Panc1 (cell line): Measurements from ENCODE around the gene LKAAEAR1. TPM values are rescaled to one million over a fixed set of nuclear protein-coding genes. Genes with fewer than 3 reads are reported as not detected.

ENCODE experiments used
- ATAC-seq: fragments of 200-7000 bp; cut with Tn5 transposase; 2 replicates; pipeline ENCODE4 v1.9.1; 2020; ENCODE audit warnings: mild to moderate bottlenecking, moderate library complexity
- BruUV-seq: library from RNA; stranded (reverse); fragments of 400-500 nt; replicated peaks from 2 replicates; lab custom pipeline; 2021; lab: Mats Ljungman, UMichigan
- CTCF ChIA-PET: fragments of 300-600 bp; sonication (Branson Sonifier 250); formaldehyde crosslinking; loops from one replicate; lab custom pipeline; 2022; ENCODE audit warnings: antibody characterized with exemption; lab: Charles Lee
- POLR2A ChIA-PET: fragments of 300-600 bp; sonication (Branson Sonifier 250); formaldehyde crosslinking; loops from one replicate; lab custom pipeline; 2022; ENCODE audit warnings: antibody characterized with exemption; lab: Charles Lee
- DNase-seq: peaks from one replicate; pipeline ENCODE4 v3.0.0-alpha.2; 2010; ENCODE audit warnings: low read depth, low spot score
- H3K27ac ChIP-seq: 2 replicates; pipeline ENCODE4 v1.5.1; 2011; ENCODE audit warnings: mild to moderate bottlenecking, low read length, inconsistent platforms
- H3K27me3 ChIP-seq: fragments of 200-500 bp; sonication (Bioruptor generic); 2 replicates; pipeline ENCODE4 v1.6.0; 2014; ENCODE audit warnings: low read length, inconsistent platforms; ENCODE audit not compliant: control insufficient read depth, insufficient read depth
- H3K36me3 ChIP-seq: fragments of 200-500 bp; sonication (Bioruptor generic); 2 replicates; pipeline ENCODE4 v1.5.1; 2014; ENCODE audit warnings: inconsistent platforms, mild to moderate bottlenecking, low read length, moderate library complexity; ENCODE audit not compliant: control insufficient read depth, insufficient read depth
- H3K4me1 ChIP-seq: 2 replicates; pipeline ENCODE4 v1.5.1; 2011; ENCODE audit warnings: inconsistent platforms, mild to moderate bottlenecking, low read length, moderate library complexity; ENCODE audit not compliant: control insufficient read depth, insufficient read depth
- H3K4me3 ChIP-seq, 2 experiments: 2 replicates each; pipeline ENCODE4 v1.5.1; 2011 to 2012; ENCODE audit warnings: low read depth in 2 of 2, low read length in 2 of 2, mild to moderate bottlenecking in 2 of 2, inconsistent platforms in 1 of 2, moderate library complexity in 1 of 2
- H3K9me3 ChIP-seq: fragments of 200-500 bp; sonication (Bioruptor generic); 2 replicates; pipeline ENCODE4 v1.5.1; 2014; ENCODE audit warnings: low read depth, mild to moderate bottlenecking, inconsistent platforms, low read length, moderate library complexity; ENCODE audit not compliant: control insufficient read depth, insufficient read depth
- CTCF ChIP-seq: fragments of 450-650 bp; IDR thresholded peaks from 2 replicates; pipeline ENCODE4 v1.5.1; 2017; ENCODE audit warnings: mild to moderate bottlenecking
- POLR2AphosphoS5 ChIP-seq: IDR thresholded peaks from 2 replicates; pipeline ENCODE4 v1.6.1; 2012; ENCODE audit warnings: mild to moderate bottlenecking, low read depth, low read length, moderate library complexity
- SIN3A ChIP-seq: IDR thresholded peaks from 2 replicates; pipeline ENCODE4 v1.6.1; 2012; ENCODE audit warnings: low read depth, mild to moderate bottlenecking, low read length, moderate library complexity, borderline replicate concordance; ENCODE audit not compliant: insufficient read depth
- TCF7L2 ChIP-seq: IDR thresholded peaks from 2 replicates; pipeline ENCODE4 v1.6.1; 2011; ENCODE audit warnings: mild to moderate bottlenecking, low read depth, low read length, inconsistent platforms
- in situ Hi-C: cut with HindIII; loops from 2 replicates; pipeline ENCODE4 v1.10.0; 2016; ENCODE audit warnings: low sequenced_read_pairs, low pct_unique_long_range_greater_than_20kb
- intact Hi-C: fragments of 100-400 bp; cut with micrococcal nuclease; formaldehyde crosslinking; loops from one replicate; pipeline ENCODE4 v1.10.0; 2022; ENCODE audit not compliant: unreplicated experiment
- total RNA-seq: library from RNA; stranded (reverse); gene quantifications from one replicate; pipeline ENCODE4 v1.2.1, GENCODE V29; 2021; ENCODE audit not compliant: unreplicated experiment
- TF ChIP-seq, protein P1 (sequence below), 2 experiments: IDR thresholded peaks; 2 replicates each; pipeline ENCODE4 v1.6.1; 2011 to 2012; ENCODE audit warnings: low read depth in 2 of 2, control low read depth in 1 of 2, low read length in 1 of 2, mild to moderate bottlenecking in 1 of 2, moderate library complexity in 1 of 2; ENCODE audit not compliant: insufficient read depth in 1 of 2

The LKAAEAR1 gene
- total RNA-seq, 1 experiment from 2014 or later: 0.67 TPM

- Histone ChIP-seq H3K27ac (no peak overlapping the region), H3K4me1 (no peaks in the 10 kb centered on the region; the same call in 1 of the 2 replicates), H3K36me3 (no peaks in the 10 kb centered on the region), H3K27me3 (no peaks in the 10 kb centered on the region), H3K4me3 (no peak overlapping the region), H3K9me3 (no peaks in the 10 kb centered on the region)
- DNase-seq (no peak), ATAC-seq (no peak)
- in situ Hi-C loops: no loop called here
- POLR2A ChIA-PET: no interaction called here
- intact Hi-C loops: no loop called here
- CTCF ChIA-PET: no interaction called here
- BruUV-seq: no TSS peak
- TF ChIP-seq TCF7L2 (no peak), SIN3A (no peak), POLR2AphosphoS5 (no peak), CTCF (no peak)
- TF ChIP-seq, protein P1, sequence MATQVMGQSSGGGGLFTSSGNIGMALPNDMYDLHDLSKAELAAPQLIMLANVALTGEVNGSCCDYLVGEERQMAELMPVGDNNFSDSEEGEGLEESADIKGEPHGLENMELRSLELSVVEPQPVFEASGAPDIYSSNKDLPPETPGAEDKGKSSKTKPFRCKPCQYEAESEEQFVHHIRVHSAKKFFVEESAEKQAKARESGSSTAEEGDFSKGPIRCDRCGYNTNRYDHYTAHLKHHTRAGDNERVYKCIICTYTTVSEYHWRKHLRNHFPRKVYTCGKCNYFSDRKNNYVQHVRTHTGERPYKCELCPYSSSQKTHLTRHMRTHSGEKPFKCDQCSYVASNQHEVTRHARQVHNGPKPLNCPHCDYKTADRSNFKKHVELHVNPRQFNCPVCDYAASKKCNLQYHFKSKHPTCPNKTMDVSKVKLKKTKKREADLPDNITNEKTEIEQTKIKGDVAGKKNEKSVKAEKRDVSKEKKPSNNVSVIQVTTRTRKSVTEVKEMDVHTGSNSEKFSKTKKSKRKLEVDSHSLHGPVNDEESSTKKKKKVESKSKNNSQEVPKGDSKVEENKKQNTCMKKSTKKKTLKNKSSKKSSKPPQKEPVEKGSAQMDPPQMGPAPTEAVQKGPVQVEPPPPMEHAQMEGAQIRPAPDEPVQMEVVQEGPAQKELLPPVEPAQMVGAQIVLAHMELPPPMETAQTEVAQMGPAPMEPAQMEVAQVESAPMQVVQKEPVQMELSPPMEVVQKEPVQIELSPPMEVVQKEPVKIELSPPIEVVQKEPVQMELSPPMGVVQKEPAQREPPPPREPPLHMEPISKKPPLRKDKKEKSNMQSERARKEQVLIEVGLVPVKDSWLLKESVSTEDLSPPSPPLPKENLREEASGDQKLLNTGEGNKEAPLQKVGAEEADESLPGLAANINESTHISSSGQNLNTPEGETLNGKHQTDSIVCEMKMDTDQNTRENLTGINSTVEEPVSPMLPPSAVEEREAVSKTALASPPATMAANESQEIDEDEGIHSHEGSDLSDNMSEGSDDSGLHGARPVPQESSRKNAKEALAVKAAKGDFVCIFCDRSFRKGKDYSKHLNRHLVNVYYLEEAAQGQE (IDR thresholded peaks at IDR 0.05; ENCODE audit: insufficient read depth in 1 of 2, low read depth in 2 of 2, low read length in 1 of 2): no peak
These were observed 23.7 kb upstream of the LKAAEAR1 start for GRCh38 chr20:64107736-64108457.

- no peaks in the 10 kb centered on the region; the same call in 1 of the 2 replicates for H3K4me1 ChIP-seq
- POLR2A ChIA-PET: no interaction called here
- H3K9me3 ChIP-seq: no peaks in the 10 kb centered on the region
- CTCF ChIA-PET: no interaction called here
- intact Hi-C loops: no loop called here
- no peak within 1 kb of the TSS for H3K27ac ChIP-seq
- in situ Hi-C loops: no loop called here
- H3K4me3 ChIP-seq: no peak within 1 kb of the TSS
- H3K27me3 ChIP-seq: no peaks in the 10 kb centered on the region
- H3K36me3 ChIP-seq: no peaks in the 10 kb centered on the region
- DNase-seq: no peak
- no TSS peak for BruUV-seq
- TF ChIP-seq, protein P1 (IDR thresholded peaks at IDR 0.05; ENCODE audit: insufficient read depth in 1 of 2, low read depth in 2 of 2, low read length in 1 of 2): no peak
- TF ChIP-seq POLR2AphosphoS5: no peak
- no peak for TF ChIP-seq SIN3A
- TF ChIP-seq CTCF: no peak
- TF ChIP-seq TCF7L2: no peak
- no peak for ATAC-seq
These were observed 23.0 kb upstream of the LKAAEAR1 start, which contains the start of gene NPBWR2 for GRCh38 chr20:64106981-64107735. TSS of gene NPBWR2 (minus strand) at chr20:64107565. CDS start at chr20:64106831, 734 bp downstream.
